Breast epithelium (tissue), 4 donors: ENCODE measurements around the gene ZNF76. TPM values are rescaled to one million over a fixed set of nuclear protein-coding genes. Genes with fewer than 3 reads are reported as not detected.
"Not testable (repeated sequence)": the region's sequence is repeated elsewhere in the genome, so short reads cannot be mapped to it uniquely, and the experiment has no call there.

ENCODE experiments used
- DNase-seq, 2 donors: peaks; one replicate each; pipeline ENCODE4 v3.0.0-alpha.2; 2019; ENCODE audit warnings: low spot score in 2 of 2
- H3K27ac ChIP-seq, 2 donors: fragments of 200-600 bp; sonication (generic) in 1 of 2; one replicate each; pipeline ENCODE4 v1.5.1; 2016 to 2019; ENCODE audit warnings: mild to moderate bottlenecking in 1 of 2
- H3K27me3 ChIP-seq, 2 donors: fragments of 200-600 bp; sonication (generic) in 1 of 2; one replicate each; pipeline versions ENCODE4 v1.5.1 to v1.6.0; 2017 to 2019; ENCODE audit warnings: control low read depth in 1 of 2, mild to moderate bottlenecking in 1 of 2
- H3K36me3 ChIP-seq: fragments of 200-600 bp; one replicate; pipeline ENCODE4 v1.5.1; 2019
- H3K4me1 ChIP-seq, 2 donors: fragments of 200-600 bp; sonication (generic); one replicate each; pipeline ENCODE4 v1.5.1; 2016 to 2019; ENCODE audit warnings: control low read depth in 1 of 2
- H3K4me3 ChIP-seq, 3 donors: fragments of 200-600 bp; sonication (generic); 1 replicate in 2 of 3; 2 replicates in 1 of 3; pipeline ENCODE4 v1.5.1; 2016 to 2019; ENCODE audit warnings: mild to moderate bottlenecking in 3 of 3, moderate library complexity in 2 of 3
- H3K9me3 ChIP-seq, 2 donors: fragments of 200-600 bp; sonication (generic) in 1 of 2; one replicate each; pipeline ENCODE4 v1.5.1; 2016 to 2019; ENCODE audit warnings: control low read depth in 1 of 2
- POLR2A ChIP-seq: fragments of 450-650 bp; IDR thresholded peaks from one replicate; pipeline ENCODE4 v1.6.1; 2016; ENCODE audit warnings: antibody characterized with exemption, mild to moderate bottlenecking, moderate library complexity
- POLR2AphosphoS5 ChIP-seq, 3 donors: sonication (generic); formaldehyde crosslinking; IDR thresholded peaks; one replicate each; pipeline ENCODE4 v1.6.1; 2017; ENCODE audit warnings: antibody characterized with exemption in 3 of 3
- intact Hi-C: fragments of 100-400 bp; cut with DNase I; formaldehyde crosslinking; loops from one replicate; pipeline ENCODE4 v1.15.1; 2023; ENCODE audit warnings: low total_unique reads
- total RNA-seq, 3 donors: library from RNA; depleted of rRNA; stranded (reverse); fragments of >200 nt; gene quantifications; one replicate each; pipeline ENCODE4 v1.1.0, GENCODE V29; 2016
- TF ChIP-seq, protein P1 (sequence below), 3 donors: fragments of 450-650 bp; IDR thresholded peaks; one replicate each; pipeline ENCODE4 v1.5.1; 2016 to 2017; ENCODE audit warnings: antibody characterized with exemption in 3 of 3, mild to moderate bottlenecking in 3 of 3, moderate library complexity in 3 of 3

ZNF76 gene
- total RNA-seq, 3 donors from 2014 or later, result 32.3 to 53.0 (median 46.9) TPM

DNA sequence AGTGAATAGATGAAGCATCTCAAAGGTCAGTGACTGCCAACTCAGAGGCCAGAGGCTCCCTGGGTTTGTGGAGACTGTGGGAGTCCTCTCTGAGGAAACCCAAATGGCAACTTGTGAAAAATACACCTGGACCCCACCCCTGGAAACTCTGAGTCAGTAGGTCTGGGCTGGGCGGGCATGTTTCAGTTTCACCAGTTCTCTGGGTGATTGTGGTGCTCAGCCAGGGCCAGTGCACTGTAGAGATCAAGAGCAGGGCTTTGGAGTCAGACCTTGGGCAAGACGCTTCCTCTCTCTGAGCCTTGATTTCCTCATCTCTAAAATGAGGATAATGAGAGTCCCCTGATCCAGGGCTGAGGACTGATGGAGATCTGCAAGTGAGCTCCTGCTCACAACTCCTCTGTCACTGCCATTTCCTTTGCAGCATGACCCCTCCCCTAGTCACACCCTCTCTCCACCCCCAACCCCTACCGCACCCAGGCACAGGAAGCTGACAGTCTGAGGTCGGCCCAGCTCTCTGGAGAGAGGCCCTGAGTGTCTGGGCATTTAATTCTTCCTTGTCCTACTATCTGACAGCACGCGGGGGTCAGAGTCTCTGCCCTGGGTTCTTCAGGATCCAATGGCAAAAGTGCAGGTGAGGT lies 43.2 kb downstream of the ZNF76 start:
- no peaks in the 10 kb centered on the region for H3K27me3 ChIP-seq
- no peak overlapping the region for H3K4me3 ChIP-seq
- TF ChIP-seq POLR2A (no peak), POLR2AphosphoS5 (IDR thresholded peaks at IDR 0.05) (no peak)
- TF ChIP-seq, protein P1, sequence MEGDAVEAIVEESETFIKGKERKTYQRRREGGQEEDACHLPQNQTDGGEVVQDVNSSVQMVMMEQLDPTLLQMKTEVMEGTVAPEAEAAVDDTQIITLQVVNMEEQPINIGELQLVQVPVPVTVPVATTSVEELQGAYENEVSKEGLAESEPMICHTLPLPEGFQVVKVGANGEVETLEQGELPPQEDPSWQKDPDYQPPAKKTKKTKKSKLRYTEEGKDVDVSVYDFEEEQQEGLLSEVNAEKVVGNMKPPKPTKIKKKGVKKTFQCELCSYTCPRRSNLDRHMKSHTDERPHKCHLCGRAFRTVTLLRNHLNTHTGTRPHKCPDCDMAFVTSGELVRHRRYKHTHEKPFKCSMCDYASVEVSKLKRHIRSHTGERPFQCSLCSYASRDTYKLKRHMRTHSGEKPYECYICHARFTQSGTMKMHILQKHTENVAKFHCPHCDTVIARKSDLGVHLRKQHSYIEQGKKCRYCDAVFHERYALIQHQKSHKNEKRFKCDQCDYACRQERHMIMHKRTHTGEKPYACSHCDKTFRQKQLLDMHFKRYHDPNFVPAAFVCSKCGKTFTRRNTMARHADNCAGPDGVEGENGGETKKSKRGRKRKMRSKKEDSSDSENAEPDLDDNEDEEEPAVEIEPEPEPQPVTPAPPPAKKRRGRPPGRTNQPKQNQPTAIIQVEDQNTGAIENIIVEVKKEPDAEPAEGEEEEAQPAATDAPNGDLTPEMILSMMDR (IDR thresholded peaks at IDR 0.05), result no peak
- peak overlapping the region in 1 of 2 donors; percentile 12 for H3K27ac ChIP-seq
- no peaks in the 10 kb centered on the region for H3K36me3 ChIP-seq
- no peaks in the 10 kb centered on the region for H3K4me1 ChIP-seq
- intact Hi-C loops, result no loop called here
- no peak for DNase-seq
- H3K9me3 ChIP-seq, result no peaks in the 10 kb centered on the region

DNA sequence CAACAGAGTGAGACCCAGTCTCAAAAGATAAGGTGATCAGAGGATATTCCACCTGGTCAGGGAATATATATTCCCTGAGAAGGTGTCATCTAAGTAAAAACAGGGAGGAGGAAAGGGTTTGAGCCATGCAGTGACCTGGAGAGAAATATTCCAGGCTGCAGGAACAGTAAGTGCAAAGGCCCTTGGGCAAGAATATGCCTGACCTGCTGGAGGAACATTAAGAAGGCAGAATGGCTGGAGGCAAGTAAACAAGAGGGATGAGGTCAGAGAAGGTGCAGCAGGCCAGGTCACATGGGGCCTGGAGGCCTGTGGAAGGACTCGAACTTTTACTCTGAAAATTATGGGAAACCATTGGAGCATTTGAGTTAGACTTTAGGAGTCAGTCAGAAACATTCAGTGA lies 44.8 kb downstream of the ZNF76 start:
- no peak for DNase-seq
- Histone ChIP-seq H3K27ac (no peak overlapping the region), H3K36me3 (no peaks in the 10 kb centered on the region), H3K4me1 (no peaks in the 10 kb centered on the region), H3K4me3 (no peak overlapping the region), H3K27me3 (no peaks in the 10 kb centered on the region), H3K9me3 (no peaks in the 10 kb centered on the region)
- TF ChIP-seq POLR2AphosphoS5 (IDR thresholded peaks at IDR 0.05), result no peak
- TF ChIP-seq, protein P1 (IDR thresholded peaks at IDR 0.05), result no peak
- no peak for TF ChIP-seq POLR2A
- intact Hi-C loops, result no loop called here

DNA sequence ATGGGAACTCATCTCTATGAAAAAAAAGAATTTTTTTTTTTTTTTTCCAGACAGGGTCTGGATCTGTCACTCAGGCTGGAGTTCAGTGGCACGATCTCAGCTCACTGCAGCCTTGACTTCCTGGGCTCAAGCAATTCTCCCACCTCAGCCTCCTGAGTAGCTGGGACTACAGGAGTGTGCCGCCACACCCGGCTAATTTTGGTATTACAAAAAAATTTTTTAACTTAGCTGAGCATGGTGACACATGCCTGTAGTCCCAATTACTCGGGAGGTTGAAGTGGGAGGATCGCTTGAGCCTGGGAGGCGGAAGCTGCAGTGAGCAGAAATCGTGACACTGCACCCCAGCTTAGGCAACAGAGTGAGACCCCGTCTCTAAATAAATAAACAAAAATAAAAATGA lies 45.6 kb downstream of the ZNF76 start:
- H3K4me3 ChIP-seq, result no peak overlapping the region

DNA sequence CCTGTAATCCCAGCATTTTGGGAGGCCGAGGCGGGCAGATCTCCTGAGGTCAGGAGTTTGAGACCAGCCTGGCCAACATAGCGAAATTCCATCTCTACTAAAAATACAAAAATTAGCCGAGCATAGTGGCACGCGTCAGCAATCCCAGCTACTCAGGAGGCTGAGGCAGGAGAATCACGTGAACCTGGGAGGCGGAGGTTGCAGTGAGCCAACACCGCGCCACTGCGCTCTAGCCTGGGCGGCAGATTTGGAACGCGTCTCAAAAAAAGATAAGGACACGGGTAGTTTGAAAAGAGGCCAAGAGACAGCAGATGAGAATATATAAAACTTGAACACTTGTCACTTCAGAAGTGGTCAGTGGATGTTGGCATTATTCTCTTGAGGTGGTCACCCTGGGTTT lies 47.6 kb downstream of the ZNF76 start:
- intact Hi-C loops, DNase-seq, H3K9me3 ChIP-seq, H3K36me3 ChIP-seq, H3K4me3 ChIP-seq, H3K27me3 ChIP-seq, H3K27ac ChIP-seq, H3K4me1 ChIP-seq: not testable (repeated sequence)

More for the DNA sequence above, 45.6 kb downstream of the ZNF76 start:
- Histone ChIP-seq H3K36me3 (no peaks in the 10 kb centered on the region), H3K4me1 (no peaks in the 10 kb centered on the region), H3K9me3 (no peaks in the 10 kb centered on the region), H3K27me3 (no peaks in the 10 kb centered on the region), H3K27ac (no peak overlapping the region)
- TF ChIP-seq POLR2AphosphoS5 (IDR thresholded peaks at IDR 0.05), result no peak
- no peak for TF ChIP-seq POLR2A
- TF ChIP-seq, protein P1 (IDR thresholded peaks at IDR 0.05), result no peak
- intact Hi-C loops, result no loop called here
- no peak for DNase-seq

DNA sequence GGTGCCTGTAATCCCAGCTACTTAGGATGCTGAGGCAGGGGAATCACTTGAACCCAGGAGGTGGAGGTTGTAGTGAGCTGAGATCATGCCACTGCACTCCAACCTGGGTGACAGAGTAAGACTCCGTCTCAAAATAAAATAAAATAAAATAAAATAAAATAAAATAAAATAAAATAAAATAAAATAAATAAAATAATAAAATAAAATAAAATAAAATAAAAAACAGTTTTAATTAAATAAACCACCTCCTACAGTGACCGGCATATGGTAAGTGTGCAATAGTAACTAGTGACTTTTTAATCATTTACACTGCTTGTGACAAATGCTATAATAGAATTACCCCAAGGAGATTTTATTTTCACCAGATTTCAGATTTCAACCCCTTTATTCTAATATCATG lies 49.0 kb downstream of the ZNF76 start:
- intact Hi-C loops, result not testable (repeated sequence)

DNA sequence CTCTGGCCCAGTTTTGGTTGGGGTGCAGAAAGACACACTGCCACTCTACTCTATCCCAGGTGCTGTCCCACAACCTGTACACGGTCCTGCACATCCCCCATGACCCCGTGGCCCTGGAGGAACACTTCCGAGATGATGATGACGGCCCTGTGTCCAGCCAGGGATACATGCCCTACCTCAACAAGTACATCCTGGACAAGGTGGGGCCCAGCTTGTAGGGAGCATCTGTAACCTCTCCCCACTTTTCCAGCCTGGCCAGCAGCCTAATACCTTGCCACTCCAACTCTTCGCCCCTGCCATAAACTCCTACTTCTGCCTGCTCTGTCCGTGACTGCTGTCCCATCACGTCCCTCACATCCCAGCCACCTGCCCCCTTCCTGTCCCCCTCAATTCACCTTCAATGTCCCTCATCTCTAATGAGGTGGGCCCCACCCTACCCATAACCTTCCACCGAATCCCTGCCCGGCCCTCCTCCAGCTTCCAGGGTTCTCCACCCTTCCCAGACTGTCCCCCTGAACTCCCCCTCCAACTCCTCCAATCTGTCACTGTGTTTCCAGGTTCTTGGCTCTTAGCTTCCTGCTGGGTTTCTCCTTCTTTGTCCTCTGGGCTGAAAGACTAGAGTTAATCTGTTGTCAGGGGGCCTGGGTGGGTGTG lies 50.2 kb downstream of the ZNF76 start:
- TF ChIP-seq POLR2AphosphoS5 (IDR thresholded peaks at IDR 0.05), result no peak
- TF ChIP-seq, protein P1 (IDR thresholded peaks at IDR 0.05), result no peak
- no peak for TF ChIP-seq POLR2A
- Histone ChIP-seq H3K4me3 (no peak overlapping the region), H3K4me1 (no peaks in the 10 kb centered on the region), H3K27ac (no peak overlapping the region), H3K36me3 (no peaks in the 10 kb centered on the region), H3K9me3 (no peaks in the 10 kb centered on the region), H3K27me3 (no peaks in the 10 kb centered on the region)
- DNase-seq, result no peak
- intact Hi-C loops, result no loop called here

More for the DNA sequence above, 49.0 kb downstream of the ZNF76 start:
- H3K27ac ChIP-seq, H3K27me3 ChIP-seq, H3K4me1 ChIP-seq, H3K4me3 ChIP-seq, H3K36me3 ChIP-seq, DNase-seq, H3K9me3 ChIP-seq: not testable (repeated sequence)
